HG03354 (cell line): ENCODE data around the gene PCSK5.
"Not testable (repeated sequence)": the region's sequence is repeated elsewhere in the genome, so short reads cannot be mapped to it uniquely, and the experiment has no call there.

Experiments
- ATAC-seq: cut with Tn5 transposase; IDR thresholded peaks from one replicate; pipeline ENCODE4 v1.9.1; 2021; ENCODE audit warnings: mild to moderate bottlenecking; ENCODE audit not compliant: unreplicated experiment, poor library complexity, severe bottlenecking

PCSK5 gene

GRCh38 chr9:75957116-75957515, 66.6 kb downstream of the PCSK5 start:
- no peak for ATAC-seq

GRCh38 chr9:75958226-75958625, 67.8 kb downstream of the PCSK5 start:
- ATAC-seq, result no peak

GRCh38 chr9:75960551-75960950, 70.1 kb downstream of the PCSK5 start:
- no peak for ATAC-seq

- ATAC-seq, result no peak
These were observed 71.7 kb downstream of the PCSK5 start for GRCh38 chr9:75962013-75962661.

GRCh38 chr9:75962662-75963036, 72.2 kb downstream of the PCSK5 start:
- no peak for ATAC-seq

GRCh38 chr9:75963321-75963720, 72.8 kb downstream of the PCSK5 start:
- not testable (repeated sequence) for ATAC-seq

GRCh38 chr9:75964427-75964826, 74.0 kb downstream of the PCSK5 start:
- no peak for ATAC-seq

GRCh38 chr9:75965231-75965630, 74.8 kb downstream of the PCSK5 start:
- no peak for ATAC-seq

DNA sequence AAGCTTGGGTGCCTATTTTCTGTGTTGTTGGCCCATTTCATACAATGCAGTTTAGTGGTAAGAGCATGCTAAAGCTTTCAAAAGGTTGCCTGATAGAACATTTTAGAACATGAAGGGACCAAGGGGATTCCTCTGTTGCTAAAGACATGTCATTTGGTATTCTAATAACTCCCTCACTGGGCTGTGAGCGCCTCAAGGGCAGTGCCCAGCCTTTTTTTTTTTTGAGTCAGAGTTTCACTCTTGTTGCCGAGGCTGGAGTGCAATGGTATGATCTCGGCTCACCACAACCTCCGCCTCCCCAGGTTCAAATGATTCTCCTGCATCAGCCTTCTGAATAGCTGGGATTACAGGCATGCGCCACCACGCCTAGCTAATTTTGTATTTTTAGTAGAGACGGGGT, 77.1 kb downstream of the PCSK5 start:
- ATAC-seq, result no peak

- ATAC-seq, result no peak
These were observed 83.7 kb downstream of the PCSK5 start for GRCh38 chr9:75974016-75974766.

DNA sequence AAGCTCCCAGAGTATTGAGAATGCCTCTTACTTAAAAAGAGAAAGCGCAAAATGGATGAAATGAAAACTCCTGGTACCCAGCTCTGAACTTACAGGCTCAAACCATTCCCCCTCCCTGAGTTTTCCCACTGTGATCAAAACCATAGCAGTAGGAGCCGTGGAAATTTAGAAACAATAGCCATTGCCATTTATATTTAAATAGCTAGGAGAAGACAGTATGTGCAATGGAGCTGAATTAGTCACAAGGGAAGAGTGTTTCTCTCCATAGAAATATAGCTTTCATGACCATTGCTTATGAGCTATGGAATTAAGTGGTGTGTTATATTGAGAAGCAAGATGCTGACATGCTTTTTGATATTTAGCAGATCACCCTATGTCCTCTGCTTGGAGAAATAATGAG, 84.6 kb downstream of the PCSK5 start:
- ATAC-seq, result no peak

GRCh38 chr9:75976549-75976948, 86.1 kb downstream of the PCSK5 start:
- ATAC-seq, result no peak

DNA sequence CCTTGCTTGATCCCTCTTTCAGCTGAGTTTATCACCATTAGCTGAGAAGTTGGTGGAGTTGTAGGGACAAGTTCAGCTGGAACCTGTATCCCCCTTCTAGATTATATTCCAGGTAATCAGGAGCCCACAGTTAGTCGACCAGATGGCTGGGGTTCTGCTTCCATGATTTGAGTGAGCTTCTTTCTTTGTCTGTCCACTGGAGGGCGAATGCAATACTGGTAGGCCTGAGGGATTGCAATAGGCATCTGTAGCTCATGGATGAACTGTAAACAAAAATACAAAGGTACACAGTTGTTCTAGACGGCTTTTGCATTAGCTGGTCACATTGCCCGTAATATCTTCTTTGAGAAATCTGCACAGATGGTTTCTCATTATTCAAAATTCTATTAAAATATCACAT, 88.9 kb downstream of the PCSK5 start:
- no peak for ATAC-seq

DNA sequence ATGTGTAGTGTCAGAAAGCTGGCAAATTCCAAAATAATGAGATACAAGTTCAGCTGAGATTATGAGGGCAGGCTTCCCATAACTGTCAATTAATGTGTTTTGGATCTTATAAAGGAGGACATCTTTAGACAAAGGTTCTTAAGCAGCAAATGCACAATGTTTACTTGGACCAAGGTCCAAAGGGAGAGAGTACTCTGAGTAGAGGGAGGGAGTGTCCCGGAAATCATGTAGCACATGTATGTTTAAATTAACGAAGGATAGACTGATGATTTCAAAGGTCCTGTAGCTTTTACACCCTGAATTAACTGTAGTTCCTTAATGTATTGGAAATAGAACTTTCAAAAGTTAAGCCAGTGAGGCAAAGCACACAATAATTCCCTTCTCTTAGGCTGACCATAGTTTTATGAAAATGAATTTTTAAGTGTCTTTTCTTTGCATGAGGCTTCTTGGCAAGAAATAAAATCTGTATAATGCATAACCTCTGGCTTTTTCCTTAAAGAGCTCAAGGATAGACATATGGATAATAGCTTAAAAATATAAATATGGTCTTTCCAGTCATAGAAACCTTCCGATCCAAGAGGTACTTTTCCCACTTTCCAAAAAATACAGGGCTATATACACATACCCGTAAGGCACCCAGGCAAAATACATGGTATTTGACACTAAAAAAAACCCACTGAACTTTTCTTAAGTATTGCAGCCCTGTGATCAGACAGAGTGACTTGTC, 93.0 kb downstream of the PCSK5 start:
- no peak for ATAC-seq

DNA sequence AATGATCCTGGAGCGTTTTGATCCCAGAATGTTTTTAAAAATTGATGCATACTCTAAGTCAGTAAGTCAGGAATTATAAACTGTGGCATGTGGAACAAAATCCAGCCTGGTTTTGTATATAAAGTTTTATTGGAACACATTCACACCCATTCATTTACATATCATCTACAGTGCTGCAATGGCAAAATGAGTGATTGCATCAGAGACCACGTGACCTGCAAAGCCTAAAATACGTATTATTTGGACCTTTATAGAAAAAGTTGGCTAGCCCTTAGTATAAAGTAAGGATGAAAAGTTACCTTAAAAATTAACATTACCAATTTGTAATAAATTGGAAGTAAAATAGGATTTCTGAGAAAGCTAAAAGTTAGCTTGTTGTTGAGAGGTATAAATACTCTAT, 95.0 kb downstream of the PCSK5 start:
- ATAC-seq, result no peak

DNA sequence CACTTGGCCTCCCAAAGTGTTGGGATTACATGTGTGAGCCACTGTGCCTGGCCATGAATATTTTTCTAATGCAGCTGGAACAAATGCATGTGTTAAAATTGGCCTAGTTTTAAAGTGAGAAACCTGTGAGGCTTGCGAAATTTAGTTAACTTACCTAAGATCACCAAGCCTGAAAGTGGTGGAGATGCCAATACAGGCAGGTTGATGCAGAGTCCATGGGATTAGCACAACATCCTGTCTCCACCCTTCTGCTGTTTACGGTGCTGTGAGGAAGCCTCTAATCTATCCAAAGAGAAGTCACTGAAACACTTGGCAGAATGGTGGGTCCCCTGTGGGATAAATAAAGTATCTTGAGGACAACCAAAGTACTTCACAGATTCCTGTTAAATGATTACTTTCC, 98.2 kb downstream of the PCSK5 start:
- ATAC-seq, result no peak

DNA sequence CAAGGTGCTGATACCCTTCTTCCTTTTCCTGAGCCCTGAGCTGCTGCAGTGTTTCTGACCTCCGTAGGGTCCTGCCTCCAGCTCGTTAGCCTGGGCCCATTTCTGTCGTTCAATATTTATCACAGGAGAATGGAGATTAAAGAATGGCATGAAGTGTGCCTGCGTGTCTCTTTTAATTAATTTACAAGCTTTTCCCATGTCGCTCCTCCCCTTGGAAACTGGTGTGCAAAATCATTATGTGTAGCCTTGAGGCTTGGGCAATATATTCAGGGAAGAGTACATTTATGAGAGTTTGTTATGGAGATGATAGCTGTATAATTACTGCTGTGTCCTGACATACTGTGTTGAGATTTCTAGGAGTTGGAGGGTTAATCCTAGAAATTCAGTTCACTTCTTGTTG, 99.7 kb downstream of the PCSK5 start:
- no peak for ATAC-seq

DNA sequence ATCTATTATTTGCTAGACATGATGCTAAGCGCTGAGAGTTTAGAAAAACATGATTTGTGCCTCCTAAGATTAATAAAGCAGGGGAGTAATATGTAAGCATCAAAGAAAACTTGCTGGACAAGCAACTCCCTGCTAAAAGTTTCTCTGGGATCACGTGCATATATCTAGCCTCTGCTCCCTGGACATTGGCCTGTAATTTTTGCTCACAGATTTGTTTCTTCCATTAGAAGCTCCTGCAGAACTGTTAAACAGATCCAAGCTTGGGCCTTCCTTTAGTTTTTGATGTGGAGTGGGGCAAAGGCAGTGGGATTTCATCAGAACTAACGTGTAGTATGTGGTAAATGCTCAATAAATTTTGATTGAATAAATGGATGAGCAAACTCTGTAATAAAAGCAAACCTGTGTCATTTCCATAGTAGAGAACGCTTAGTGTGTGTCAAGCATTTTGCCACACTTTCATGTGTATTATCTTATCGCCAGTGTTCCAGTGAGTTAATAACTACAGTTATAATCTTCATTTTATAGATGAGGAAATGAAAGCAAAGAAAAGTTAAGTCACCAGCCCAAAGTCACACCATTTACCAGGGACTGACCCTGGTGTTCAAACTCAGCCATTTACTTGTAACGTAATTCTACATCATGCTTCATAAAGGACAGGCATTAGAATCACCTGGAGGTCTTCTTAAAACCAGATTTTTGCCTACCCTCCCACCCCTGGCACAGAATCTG, 100.3 kb downstream of the PCSK5 start:
- ATAC-seq, result no peak

- no peak for ATAC-seq
These were observed 102.2 kb downstream of the PCSK5 start for GRCh38 chr9:75992482-75993206.

GRCh38 chr9:75993434-75993833, 103.0 kb downstream of the PCSK5 start:
- no peak for ATAC-seq
